Heart right ventricle (tissue), 16 donors: ENCODE data around the gene FAM149A. TPM values are rescaled to one million over a fixed set of nuclear protein-coding genes. Genes with fewer than 3 reads are reported as not detected.

ENCODE experiments used
- ATAC-seq, 8 donors: fragments of 200-7000 bp; cut with Tn5 transposase; one replicate each; pipeline ENCODE4 v1.9.1; 2020; ENCODE audit warnings: mild to moderate bottlenecking in 8 of 8, moderate library complexity in 8 of 8, moderate number of reproducible peaks in 1 of 8
- DNase-seq, 2 donors: peaks; one replicate each; pipeline ENCODE4 v3.0.0-alpha.2; 2020
- H3K27ac ChIP-seq, 10 donors: fragments of 200-600 bp; sonication (generic) in 2 of 10; one replicate each; pipeline versions ENCODE4 v1.5.0 to v1.8.0; 2020 to 2022; ENCODE audit warnings: mild to moderate bottlenecking in 3 of 10
- H3K27me3 ChIP-seq, 7 donors: fragments of 200-600 bp; one replicate each; pipeline ENCODE4 v1.8.0; 2021 to 2022; ENCODE audit warnings: mild to moderate bottlenecking in 2 of 7
- H3K36me3 ChIP-seq, 9 donors: fragments of 200-600 bp; sonication (generic) in 1 of 9; one replicate each; pipeline versions ENCODE4 v1.5.0 to v1.8.0; 2020 to 2022; ENCODE audit warnings: mild to moderate bottlenecking in 2 of 9
- H3K4me1 ChIP-seq, 9 donors: fragments of 200-600 bp; sonication (generic) in 1 of 9; one replicate each; pipeline versions ENCODE4 v1.5.0 to v1.8.0; 2020 to 2022; ENCODE audit warnings: mild to moderate bottlenecking in 4 of 9
- H3K4me3 ChIP-seq, 10 donors: fragments of 200-600 bp; sonication (generic) in 2 of 10; one replicate each; pipeline versions ENCODE4 v1.5.0 to v1.8.0; 2020 to 2022; ENCODE audit warnings: mild to moderate bottlenecking in 7 of 10, moderate library complexity in 2 of 10
- H3K9me3 ChIP-seq, 11 donors: fragments of 200-600 bp in 10 of 11; sonication (generic) in 2 of 11; one replicate each; pipeline versions ENCODE4 v1.5.0 to v1.8.0; 2013 to 2022; ENCODE audit warnings: mild to moderate bottlenecking in 2 of 11, control low read depth in 1 of 11, moderate library complexity in 1 of 11
- WGBS, 2 donors: extraction: QIAGEN DNeasy Blood & Tissue Kit; methylation state at CpG; one replicate each; pipeline ENCODE4 v1.1.7; 2013; ENCODE audit warnings: inconsistent platforms in 1 of 2; 5-methylcytosine and 5-hydroxymethylcytosine counted together
- intact Hi-C, 10 donors: fragments of 100-400 bp; cut with DNase I; formaldehyde crosslinking; loops; one replicate each; pipeline versions ENCODE4 v1.11.1 to v1.14.2; 2022
- polyA plus RNA-seq, 2 donors: library from polyadenylated mRNA; stranded (reverse); fragments of 200-250 nt; gene quantifications; one replicate each; pipeline ENCODE4 v1.2.3, GENCODE V29; 2013
- total RNA-seq, 10 donors: library from RNA; stranded (reverse); fragmentation: NEBNext Ultra II Directional in 3 of 10; extraction: Animal tissue kit (Norgen Biotek cat#: 25700) in 3 of 10; gene quantifications; one replicate each; pipeline versions ENCODE4 v1.2.1 to v1.2.4, GENCODE V29; 2021 to 2023
- TF ChIP-seq, protein P1 (sequence below), 9 donors: fragments of 200-600 bp; sonication (generic) in 2 of 9; IDR thresholded peaks; one replicate each; pipeline versions ENCODE4 v1.5.0 to v1.8.0; 2021 to 2022; ENCODE audit warnings: antibody characterized with exemption in 9 of 9, mild to moderate bottlenecking in 5 of 9, moderate library complexity in 1 of 9
- donor health status: Arrhythmogenic right ventricular cardiomyopathy.
- donor health status: ischemic (EF 13 %, LVEDD 7.1; RV severe dilation, severe dysfunction).
- donor health status: healthy with polysubstance abuse.
- donor health status: DM: no; HTN: yes; CAD: no.
- donor health status: DM: no; HTN: no; CAD: no.
- donor health status: ischemic (EF 25% LVEDD 6.9; RV normal size, moderate dysfunction).
- donor health status: ischemic (EF 25% LVEDD 5.7; RV mildly dilated, moderate dysfunction).
- donor health status: healthy.
- donor health status: DM: yes; HTN: yes; CAD: no.
- donor health status: Ischemic cardiomyopathy.
- donor health status: ischemic (EF 35%, LVEDD 5.7; RV mildly dilated, moderate dysfunction).
- donor health status: nonischemic (EF 11% LVEDD 7.7; RV severe dilation, severe dysfunction).
- donor health status: DM: yes; HTN: yes; CAD: no.
- donor health status: PGD.
- donor health status: ischemic (EF 29% LVEDD 5.4; RV normal size, mild dysfunction).
- donor health status: nonischemic (EF 23%, LVEDD 6.1; RV moderate dilation, normal function).

Gene FAM149A
- total and polyA plus RNA-seq, 12 donors = 1.2 to 13.7 (median 9.8) TPM

DNA sequence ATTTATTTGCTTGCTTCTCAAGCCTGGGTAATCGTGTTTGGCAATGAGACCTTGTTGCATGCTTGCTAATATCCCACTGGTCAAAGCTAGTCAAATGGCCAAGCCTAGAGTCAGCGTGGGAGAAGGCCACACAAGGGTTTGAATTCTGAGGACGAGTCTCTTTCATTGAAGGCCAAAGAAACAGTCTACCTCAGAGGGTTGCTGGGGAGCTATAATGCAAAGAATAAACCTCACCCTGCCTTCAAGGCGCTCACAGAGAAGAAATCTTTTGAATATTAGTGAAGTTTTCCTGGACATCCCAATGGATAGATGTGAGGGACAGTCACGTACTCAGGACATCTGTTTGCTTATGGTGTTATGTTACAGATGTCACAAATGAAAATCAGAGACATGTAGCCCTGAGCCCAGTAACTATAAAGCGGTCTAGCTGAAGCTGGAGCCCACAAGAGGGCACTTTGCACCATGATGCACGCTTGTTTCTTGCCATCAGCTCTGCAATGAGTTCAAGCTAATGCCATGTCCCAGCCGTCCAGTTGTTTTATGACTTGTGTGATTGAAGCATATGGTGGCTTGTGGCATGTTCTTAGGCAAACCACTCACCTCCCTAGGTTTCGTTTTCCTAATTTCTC lies 36.6 kb upstream of the FAM149A start:
- DNase-seq (peak; percentile 27 to 60), ATAC-seq (peak; percentile 87 to 94 (median 90))
- 48 to 64% methylated on average over 9 of the region's 9 CpGs for WGBS, 2 donors
- TF ChIP-seq, protein P1, sequence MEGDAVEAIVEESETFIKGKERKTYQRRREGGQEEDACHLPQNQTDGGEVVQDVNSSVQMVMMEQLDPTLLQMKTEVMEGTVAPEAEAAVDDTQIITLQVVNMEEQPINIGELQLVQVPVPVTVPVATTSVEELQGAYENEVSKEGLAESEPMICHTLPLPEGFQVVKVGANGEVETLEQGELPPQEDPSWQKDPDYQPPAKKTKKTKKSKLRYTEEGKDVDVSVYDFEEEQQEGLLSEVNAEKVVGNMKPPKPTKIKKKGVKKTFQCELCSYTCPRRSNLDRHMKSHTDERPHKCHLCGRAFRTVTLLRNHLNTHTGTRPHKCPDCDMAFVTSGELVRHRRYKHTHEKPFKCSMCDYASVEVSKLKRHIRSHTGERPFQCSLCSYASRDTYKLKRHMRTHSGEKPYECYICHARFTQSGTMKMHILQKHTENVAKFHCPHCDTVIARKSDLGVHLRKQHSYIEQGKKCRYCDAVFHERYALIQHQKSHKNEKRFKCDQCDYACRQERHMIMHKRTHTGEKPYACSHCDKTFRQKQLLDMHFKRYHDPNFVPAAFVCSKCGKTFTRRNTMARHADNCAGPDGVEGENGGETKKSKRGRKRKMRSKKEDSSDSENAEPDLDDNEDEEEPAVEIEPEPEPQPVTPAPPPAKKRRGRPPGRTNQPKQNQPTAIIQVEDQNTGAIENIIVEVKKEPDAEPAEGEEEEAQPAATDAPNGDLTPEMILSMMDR (IDR thresholded peaks at IDR 0.05) = peak; percentile 12 to 70 (median 58)
- Histone ChIP-seq H3K36me3 (no peaks in the 10 kb centered on the region), H3K4me1 (peaks cover 0 to 21% (median 12%) of the 10 kb centered on the region in 9 donors), H3K9me3 (no peaks in the 10 kb centered on the region), H3K4me3 (peak overlapping the region; percentile 36 to 68 (median 55)), H3K27me3 (no peaks in the 10 kb centered on the region), H3K27ac (peak overlapping the region in 6 of 10 donors; percentile 17 to 72 (median 66))
- intact Hi-C loops = loop anchor here in 9 of 10 donors (2.0 to 10.0 kb wide), 7 partner anchors 64 to 127 kb away; partner anchors contain the start of gene CYP4V2 (in 3 of the 9)

DNA sequence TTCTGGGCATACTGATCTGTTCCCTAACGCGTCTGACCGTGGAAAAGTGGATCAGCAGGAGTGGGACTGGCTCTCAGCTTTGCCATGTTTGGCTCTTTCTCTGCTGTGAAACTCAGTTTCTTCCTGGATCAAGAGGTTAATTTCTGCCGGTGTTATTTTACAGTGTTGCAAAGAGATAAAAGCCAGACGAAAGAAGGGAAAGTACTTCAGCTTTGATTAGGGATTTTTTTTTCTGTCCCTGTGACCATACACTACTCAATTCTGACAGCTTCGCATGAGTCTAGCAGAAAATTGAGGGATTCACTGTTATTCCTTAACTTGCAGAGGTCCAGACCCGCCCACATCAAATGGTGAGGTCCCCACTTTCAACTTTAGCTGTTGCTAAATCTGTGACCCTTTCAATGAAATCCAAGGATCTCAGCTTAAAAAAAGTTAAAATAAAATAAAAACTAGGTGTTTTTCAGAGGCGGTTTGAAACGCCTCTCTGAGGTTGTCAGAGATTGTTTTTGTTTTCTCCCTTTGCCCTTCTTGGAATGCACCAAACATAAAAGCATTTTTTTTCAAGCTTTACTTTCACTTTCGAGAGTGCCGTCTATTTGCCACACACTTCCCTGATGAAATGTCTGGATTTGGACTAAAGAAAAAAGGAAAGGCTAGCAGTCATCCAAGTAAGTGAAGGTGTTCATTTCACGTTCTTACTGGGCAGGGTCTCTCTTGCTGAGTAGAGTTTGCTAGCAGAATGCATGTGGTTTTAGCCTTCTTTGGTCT lies 35.7 kb upstream of the FAM149A start, which contains the start of gene TLR3:
TLR3 (plus strand) TSS at position 576 of the 768 bp plus-strand sequence. CDS start 7,464 bp downstream, outside the sequence.
- Histone ChIP-seq H3K27ac (peak within 1 kb of the TSS in 9 of 10 donors; percentile 17 to 72 (median 64)), H3K27me3 (no peaks in the 10 kb centered on the region), H3K4me1 (peaks cover 0 to 21% (median 12%) of the 10 kb centered on the region in 9 donors), H3K4me3 (peak within 1 kb of the TSS; percentile 36 to 68 (median 55)), H3K36me3 (no peaks in the 10 kb centered on the region), H3K9me3 (no peaks in the 10 kb centered on the region)
- 3 to 14% methylated on average over 12 of the region's 12 CpGs for WGBS, 2 donors
- DNase-seq (no peak), ATAC-seq (peak; percentile 31 to 63 (median 48))
- TF ChIP-seq, protein P1 (IDR thresholded peaks at IDR 0.05) = no peak
- intact Hi-C loops = loop anchor here in 9 of 10 donors (2.0 to 10.0 kb wide), 7 partner anchors 64 to 126 kb away; partner anchors contain the start of gene CYP4V2 (in 3 of the 9)

DNA sequence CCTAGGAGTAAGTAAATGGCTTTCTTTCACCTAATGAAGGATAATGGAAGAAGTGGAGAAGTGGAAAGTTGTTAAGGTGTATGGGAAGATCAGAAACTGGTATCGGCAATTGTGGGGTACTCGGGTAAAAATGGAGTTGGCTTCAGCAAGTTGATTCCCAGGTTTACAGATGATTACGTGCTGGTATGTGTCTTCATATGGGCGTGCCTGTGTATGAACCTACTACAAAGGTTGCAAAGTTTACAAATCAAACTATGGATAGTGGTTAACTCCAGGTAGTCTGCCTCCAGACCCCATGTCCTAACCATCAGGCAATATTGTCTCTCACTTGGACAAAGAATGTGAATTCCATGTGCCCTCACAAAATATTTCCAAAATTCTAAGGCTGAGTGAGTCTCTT lies 34.8 kb upstream of the FAM149A start:
- ATAC-seq = no peak
- Histone ChIP-seq H3K4me3 (peak overlapping the region in 9 of 10 donors; percentile 36 to 68 (median 55)), H3K27ac (peak overlapping the region in 1 of 10 donors; percentile 72), H3K36me3 (no peaks in the 10 kb centered on the region), H3K27me3 (no peaks in the 10 kb centered on the region), H3K4me1 (peaks cover 0 to 21% (median 12%) of the 10 kb centered on the region in 9 donors), H3K9me3 (no peaks in the 10 kb centered on the region)
- TF ChIP-seq, protein P1 (IDR thresholded peaks at IDR 0.05) = no peak
- WGBS, 2 donors = 82 to 97% methylated on average over 4 of the region's 4 CpGs
- intact Hi-C loops = loop anchor here (2.0 to 10.0 kb wide), 7 partner anchors 63 to 125 kb away; partner anchors contain the start of gene CYP4V2 (in 4 of the 10)
- no peak for DNase-seq

DNA sequence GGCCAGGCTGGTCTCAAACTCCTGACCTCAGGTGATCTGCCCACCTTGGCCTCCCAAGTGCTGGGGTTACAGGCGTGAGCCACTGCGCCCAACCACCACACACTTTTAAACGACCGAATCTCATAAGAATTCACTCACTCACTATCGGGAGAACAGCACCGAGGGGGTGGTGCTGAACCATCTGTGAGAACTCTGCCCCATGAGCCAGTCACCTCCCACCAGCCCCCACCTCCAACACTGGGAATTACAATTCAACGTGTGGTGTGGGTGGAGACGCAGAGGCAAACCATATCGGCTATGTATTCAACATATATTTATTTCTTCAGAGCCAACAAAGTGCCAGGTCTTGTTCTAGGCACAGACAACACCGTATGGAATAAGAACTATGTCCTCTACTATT lies 32.0 kb upstream of the FAM149A start:
- H3K4me1 ChIP-seq = peaks cover 0 to 21% (median 12%) of the 10 kb centered on the region in 9 donors
- no peak overlapping the region for H3K27ac ChIP-seq
- WGBS, 2 donors = 91 to 93% methylated on average over 10 of the region's 10 CpGs
- H3K36me3 ChIP-seq = peaks cover 0 to 13% (median 0%) of the 10 kb centered on the region in 9 donors
- no peaks in the 10 kb centered on the region for H3K9me3 ChIP-seq
- intact Hi-C loops = loop anchor here in 3 of 10 donors (5.0 to 10.0 kb wide), 3 partner anchors 60 to 120 kb away; partner anchors contain the start of gene CYP4V2 (in 1 of the 3)
- H3K4me3 ChIP-seq = no peak overlapping the region
- H3K27me3 ChIP-seq = no peaks in the 10 kb centered on the region
- no peak for ATAC-seq
- TF ChIP-seq, protein P1 (IDR thresholded peaks at IDR 0.05) = no peak
- no peak for DNase-seq
